Measurements from ENCODE around the gene BRINP3.
"Not testable (repeated sequence)": the region's sequence is repeated elsewhere in the genome, so short reads cannot be mapped to it uniquely, and the experiment has no call there.

BRINP3 gene

GRCh38 chr1:190178827-190179226 is 298.8 kb downstream of the BRINP3 start:
- no peak for DNase-seq

GRCh38 chr1:190177555-190177954 is 300.1 kb downstream of the BRINP3 start:
- DNase-seq = no peak

GRCh38 chr1:190176776-190177175 is 300.9 kb downstream of the BRINP3 start:
- no peak for DNase-seq

- no peak for DNase-seq
Observed at GRCh38 chr1:190175320-190175719, 302.3 kb downstream of the BRINP3 start.

GRCh38 chr1:190172651-190173430 is 304.8 kb downstream of the BRINP3 start:
- DNase-seq = no peak

GRCh38 chr1:190170321-190170720 is 307.3 kb downstream of the BRINP3 start:
- DNase-seq = no peak

- DNase-seq = no peak
Observed at GRCh38 chr1:190169311-190170067, 308.2 kb downstream of the BRINP3 start.

- DNase-seq = no peak
Observed at GRCh38 chr1:190168893-190169280, 308.8 kb downstream of the BRINP3 start.

- no peak for DNase-seq
Observed at GRCh38 chr1:190168116-190168892, 309.4 kb downstream of the BRINP3 start.

GRCh38 chr1:190159146-190159545 is 318.5 kb downstream of the BRINP3 start:
- no peak for DNase-seq

- no peak for DNase-seq
Observed at GRCh38 chr1:190154744-190155143, 322.9 kb downstream of the BRINP3 start.

GRCh38 chr1:190147616-190148015 is 330.0 kb downstream of the BRINP3 start:
- no peak for DNase-seq

- no peak for DNase-seq
Observed at GRCh38 chr1:190144650-190145049, 333.0 kb downstream of the BRINP3 start.

GRCh38 chr1:190140644-190141043 is 337.0 kb downstream of the BRINP3 start:
- peak in 1 of 14 donors; percentile 6 for DNase-seq

- DNase-seq = no peak
Observed at GRCh38 chr1:190138702-190139101, 339.0 kb downstream of the BRINP3 start.

- no peak for DNase-seq
Observed at GRCh38 chr1:190138266-190138665, 339.4 kb downstream of the BRINP3 start.

GRCh38 chr1:190129366-190129765 is 348.3 kb downstream of the BRINP3 start:
- no peak for DNase-seq

- no peak for DNase-seq
Observed at GRCh38 chr1:190126728-190127127, 350.9 kb downstream of the BRINP3 start.

- no peak for DNase-seq
Observed at GRCh38 chr1:190124068-190124467, 353.6 kb downstream of the BRINP3 start.

GRCh38 chr1:190120564-190120963 is 357.1 kb downstream of the BRINP3 start:
- not testable (repeated sequence) for DNase-seq

- no peak for DNase-seq
Observed at GRCh38 chr1:190119683-190120082, 358.0 kb downstream of the BRINP3 start.

- no peak for DNase-seq
Observed at GRCh38 chr1:190116921-190117320, 360.7 kb downstream of the BRINP3 start.

GRCh38 chr1:190104961-190105360 is 372.7 kb downstream of the BRINP3 start:
- DNase-seq = no peak

All from C1 segment of cervical spinal cord (tissue), 14 donors.